A549 (cell line): ENCODE data around the gene SMIM28. TPM values are rescaled to one million over a fixed set of nuclear protein-coding genes. Genes with fewer than 3 reads are reported as not detected.
A peak's percentile ranks its signal among the peaks of the same experiment; 100 is the strongest.

Experiments
- ATAC-seq, 2 experiments: fragments of 200-7000 bp in 1 of 2; fragments of >200 bp in 1 of 2; cut with Nextera tagmentation in 1 of 2; cut with Tn5 transposase in 1 of 2; 3 replicates each; pipeline versions ENCODE4 v1.8.0 to v1.9.1; 2018 to 2020; ENCODE audit warnings: mild to moderate bottlenecking in 1 of 2, moderate library complexity in 1 of 2
- CTCF ChIA-PET: fragments of 300-600 bp; sonication (Branson Sonifier 250); formaldehyde crosslinking; extraction: SDS; loops from one replicate; lab custom pipeline; 2021; ENCODE audit warnings: antibody characterized with exemption, inconsistent platforms; lab: Yijun Ruan, JAX
- POLR2A ChIA-PET: fragments of 350-600 bp; formaldehyde crosslinking; extraction: SDS; loops from one replicate; lab custom pipeline; 2021; ENCODE audit warnings: antibody characterized with exemption, inconsistent platforms; lab: Yijun Ruan, JAX
- DNase-seq, 2 experiments: peaks; one replicate each; pipeline versions ENCODE4 v3.0.0 to v3.0.0-alpha.2; 2011 to 2016; ENCODE audit warnings: low read depth in 1 of 2, low spot score in 1 of 2
- FAIRE-seq: peaks from 2 replicates; lab custom pipeline; 2011; peaks lifted over from hg19 to GRCh38; lab: Jason Lieb, UNC
- H3K27ac ChIP-seq, 2 experiments: fragments of >200 bp; sonication (Bioruptor Twin); formaldehyde crosslinking; 3 replicates each; pipeline ENCODE4 v1.5.1; 2016 to 2017
- H3K4me1 ChIP-seq: fragments of >200 bp; sonication (Bioruptor Twin); formaldehyde crosslinking; 3 replicates; pipeline ENCODE4 v1.6.1; 2016
- H3K4me2 ChIP-seq: fragments of >200 bp; sonication (Bioruptor Twin); formaldehyde crosslinking; 3 replicates; pipeline ENCODE4 v1.6.1; 2016
- H3K4me3 ChIP-seq: fragments of >200 bp; sonication (Bioruptor Twin); formaldehyde crosslinking; 3 replicates; pipeline ENCODE4 v1.5.1; 2016
- H3K9me3 ChIP-seq: fragments of >200 bp; sonication (Bioruptor Twin); formaldehyde crosslinking; 3 replicates; pipeline ENCODE4 v1.6.1; 2016
- CEBPB ChIP-seq, 2 experiments: fragments of >200 bp in 1 of 2; sonication (Bioruptor Twin) in 1 of 2; formaldehyde crosslinking in 1 of 2; IDR thresholded peaks; 2 replicates each; pipeline ENCODE4 v1.6.1; 2012 to 2016
- CHD2 ChIP-seq: fragments of 150-350 bp; IDR thresholded peaks from 2 replicates; pipeline ENCODE4 v1.6.1; 2014; ENCODE audit warnings: low read length; ENCODE audit not compliant: partially characterized antibody
- CHD4 ChIP-seq: fragments of 200-600 bp; sonication (generic); IDR thresholded peaks from 2 replicates; pipeline ENCODE4 v1.6.1; 2016; ENCODE audit warnings: antibody characterized with exemption, mild to moderate bottlenecking, borderline replicate concordance
- EP300 ChIP-seq, 2 experiments: fragments of >200 bp; sonication (Bioruptor Twin); formaldehyde crosslinking; IDR thresholded peaks; 2 replicates in 1 of 2; 3 replicates in 1 of 2; pipeline ENCODE4 v1.6.1; 2016 to 2017
- ESRRA ChIP-seq: fragments of 150-350 bp; IDR thresholded peaks from 2 replicates; pipeline ENCODE4 v1.6.1; 2014; ENCODE audit warnings: mild to moderate bottlenecking, low read length, borderline replicate concordance
- FOSL2 ChIP-seq, 2 experiments: fragments of 450-650 bp in 1 of 2; fragments of >200 bp in 1 of 2; sonication (Bioruptor Twin) in 1 of 2; formaldehyde crosslinking; IDR thresholded peaks; 2 replicates each; pipeline versions ENCODE4 v1.5.0 to v1.6.1; 2016 to 2020; ENCODE audit warnings: mild to moderate bottlenecking in 1 of 2, moderate library complexity in 1 of 2
- GATA3 ChIP-seq: IDR thresholded peaks from 2 replicates; pipeline ENCODE4 v1.6.1; 2012; ENCODE audit warnings: borderline replicate concordance
- HOXB13 ChIP-seq: fragments of 250-450 bp; sonication (Bioruptor Pico); IDR thresholded peaks from 2 replicates; pipeline ENCODE4 v1.5.0; 2020; ENCODE audit warnings: low read depth, mild to moderate bottlenecking, moderate library complexity
- JUN ChIP-seq, 2 experiments: fragments of >200 bp; sonication (Bioruptor Twin); formaldehyde crosslinking; IDR thresholded peaks; 2 replicates in 1 of 2; 3 replicates in 1 of 2; pipeline ENCODE4 v1.6.1; 2016 to 2017
- JUNB ChIP-seq: fragments of >200 bp; sonication (Bioruptor Twin); formaldehyde crosslinking; IDR thresholded peaks from 2 replicates; pipeline ENCODE4 v1.6.1; 2016
- KDM5A ChIP-seq: fragments of 200-600 bp; sonication (generic); IDR thresholded peaks from 2 replicates; pipeline ENCODE4 v1.6.1; 2016; ENCODE audit warnings: antibody characterized with exemption, mild to moderate bottlenecking
- MAZ ChIP-seq: fragments of 150-350 bp; IDR thresholded peaks from 2 replicates; pipeline ENCODE4 v1.6.1; 2014; ENCODE audit warnings: antibody characterized with exemption, low read depth, low read length, borderline replicate concordance
- NFE2L2 ChIP-seq: fragments of 150-350 bp; conservative IDR thresholded peaks from 2 replicates; pipeline ENCODE4 v1.6.1; 2014; ENCODE audit warnings: low read length
- PHF8 ChIP-seq: fragments of 200-600 bp; sonication (generic); IDR thresholded peaks from 2 replicates; pipeline ENCODE4 v1.6.1; 2016; ENCODE audit warnings: low read depth, mild to moderate bottlenecking, antibody characterized with exemption, moderate library complexity, borderline replicate concordance
- POLR2A ChIP-seq: IDR thresholded peaks from 2 replicates; pipeline ENCODE4 v1.6.1; 2012; ENCODE audit warnings: mild to moderate bottlenecking, low read length
- RAD21 ChIP-seq, 2 experiments: fragments of >200 bp in 1 of 2; sonication (Bioruptor Twin) in 1 of 2; formaldehyde crosslinking in 1 of 2; IDR thresholded peaks in 1 of 2; conservative IDR thresholded peaks in 1 of 2; 2 replicates in 1 of 2; 3 replicates in 1 of 2; pipeline ENCODE4 v1.6.1; 2012 to 2018; ENCODE audit warnings: inconsistent platforms in 1 of 2
- RCOR1 ChIP-seq: fragments of 150-350 bp; IDR thresholded peaks from 2 replicates; pipeline ENCODE4 v1.6.1; 2014; ENCODE audit warnings: antibody characterized with exemption, low read length, low read depth
- SMC3 ChIP-seq: fragments of >200 bp; sonication (Bioruptor Twin); formaldehyde crosslinking; IDR thresholded peaks from 3 replicates; pipeline ENCODE4 v1.6.1; 2018; ENCODE audit warnings: inconsistent platforms
- TP53 ChIP-seq: fragments of 250-450 bp; sonication (Bioruptor Pico); IDR thresholded peaks from 2 replicates; pipeline ENCODE4 v1.5.0; 2021; ENCODE audit warnings: mild to moderate bottlenecking, moderate library complexity
- ZC3H11A ChIP-seq: fragments of 450-650 bp; IDR thresholded peaks from 2 replicates; pipeline ENCODE4 v1.6.1; 2014; ENCODE audit warnings: antibody characterized with exemption, mild to moderate bottlenecking
- ZFP36 ChIP-seq: fragments of 450-650 bp; IDR thresholded peaks from 2 replicates; pipeline ENCODE4 v1.6.1; 2014; ENCODE audit warnings: borderline replicate concordance; ENCODE audit not compliant: partially characterized antibody
- WGBS: methylation state at CpG from one replicate; pipeline ENCODE4 v1.1.6; 2017; ENCODE audit errors: missing lambda C conversion rate; 5-methylcytosine and 5-hydroxymethylcytosine counted together
- polyA plus RNA-seq, 4 experiments: library from polyadenylated mRNA; depleted of rRNA in 3 of 4; stranded (reverse); fragments of >200 nt; fragmentation: RNase III in 1 of 4; extraction: RNeasy Plus Mini Kit Qiagen cat#74134 plus additional on column Dnase treatment in 1 of 4; gene quantifications; 2 replicates in 3 of 4; 3 replicates in 1 of 4; pipeline ENCODE4 v1.2.3, GENCODE V29; 2011 to 2017
- TF ChIP-seq, protein P1 (sequence below): IDR thresholded peaks from 2 replicates; pipeline ENCODE4 v1.6.1; 2012
- TF ChIP-seq, protein P2 (sequence below): fragments of 450-650 bp; IDR thresholded peaks from 2 replicates; pipeline ENCODE4 v1.6.1; 2014; ENCODE audit warnings: antibody characterized with exemption
- TF ChIP-seq, protein P3 (sequence below): fragments of 250-450 bp; sonication (Bioruptor Pico); IDR thresholded peaks from 2 replicates; pipeline ENCODE4 v1.5.0; 2021; ENCODE audit warnings: mild to moderate bottlenecking, moderate library complexity, borderline replicate concordance
- TF ChIP-seq, protein P4 (sequence below): IDR thresholded peaks from 2 replicates; pipeline ENCODE4 v1.6.1; 2012; ENCODE audit warnings: low read depth, borderline replicate concordance

Gene SMIM28
- polyA plus RNA-seq, 2 of the 4 experiments (the other 2 are of a cell fraction) = not detected

DNA sequence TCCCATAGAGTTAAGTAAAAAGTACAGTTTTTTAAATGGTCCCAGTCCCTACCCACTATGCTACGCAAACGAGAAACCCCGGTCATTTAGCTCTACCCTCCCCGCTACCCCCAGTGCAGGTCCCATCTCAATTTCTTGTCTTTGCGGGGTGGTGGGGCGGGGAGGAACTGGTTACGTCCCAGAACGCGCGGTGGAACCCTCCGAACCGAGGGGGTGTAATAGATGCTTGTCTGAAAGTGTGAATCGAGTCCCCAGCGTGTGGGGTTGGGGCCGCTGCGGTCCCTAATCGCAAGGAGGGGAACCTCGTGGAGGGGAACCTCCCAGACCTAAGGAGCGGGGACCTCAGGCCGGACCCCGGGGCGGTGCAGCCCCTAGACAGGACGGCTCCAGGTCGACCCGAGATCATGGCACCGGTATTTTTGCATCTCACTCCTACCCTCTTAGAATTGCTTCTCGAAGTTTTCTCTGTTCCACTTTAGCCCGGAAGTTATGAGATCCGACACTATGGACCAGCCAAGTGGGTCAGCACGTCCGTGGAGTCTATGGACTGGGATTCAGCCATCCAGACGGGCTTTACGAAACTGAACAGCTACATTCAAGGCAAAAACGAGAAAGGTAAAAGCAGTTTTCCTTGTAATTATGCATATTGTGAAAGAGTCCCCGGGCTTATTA, 27.1 kb downstream of the SMIM28 start:
- ChIA-PET POLR2A (interaction anchor here (0.6 kb wide), 1 partner anchor 295 kb away, joined by 3 read pairs; no protein-coding TSS in a partner anchor), CTCF (interaction anchor here (0.8 to 3.3 kb wide), 15 partner anchors 10 to 289 kb away, joined by 3 to 19 read pairs (median 4); no protein-coding TSS in a partner anchor)
- H3K27ac ChIP-seq = peak overlapping the region; percentile 97

DNA sequence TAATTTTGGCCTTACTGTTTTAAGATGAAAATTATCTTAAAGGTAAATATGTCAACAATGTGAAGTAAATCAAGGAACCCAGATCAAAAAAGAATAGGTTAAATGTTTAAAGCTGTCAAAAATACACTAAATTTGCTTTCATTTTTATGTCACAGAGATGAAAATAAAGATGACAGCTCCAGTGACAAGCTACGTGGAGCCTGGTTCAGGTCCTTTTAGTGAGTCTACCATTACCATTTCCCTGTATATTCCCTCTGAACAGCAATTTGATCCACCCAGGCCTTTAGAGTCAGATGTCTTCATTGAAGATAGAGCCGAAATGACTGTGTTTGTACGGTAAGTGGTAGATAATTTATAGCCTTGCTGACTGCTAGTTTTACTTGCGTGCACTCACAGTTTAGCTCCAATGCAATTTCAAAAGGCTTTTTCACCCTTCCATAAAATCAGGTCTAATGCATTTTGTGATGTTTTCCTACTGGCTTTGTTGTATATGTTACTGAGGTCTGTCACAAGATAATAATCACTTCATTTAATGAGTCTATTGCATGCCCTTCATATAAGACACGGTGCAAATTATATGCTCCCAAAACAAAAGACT, 28.2 kb downstream of the SMIM28 start:
- H3K9me3 ChIP-seq = no peaks in the 10 kb centered on the region
- FAIRE-seq (no peak), ATAC-seq (no peak), DNase-seq (no peak)
- H3K4me1 ChIP-seq = peaks cover 18% of the 10 kb centered on the region
- H3K27ac ChIP-seq = no peak overlapping the region
- TF ChIP-seq KDM5A = no peak
- no peak for TF ChIP-seq ZC3H11A
- TF ChIP-seq SMC3 = no peak
- no peak for TF ChIP-seq RAD21 (conservative IDR thresholded peaks at IDR 0.05 in 1 of 2, IDR thresholded peaks at IDR 0.05 in 1 of 2)
- TF ChIP-seq FOSL2 (IDR thresholded peaks at IDR 0.05) = no peak
- TF ChIP-seq FOSL2 (CRISPR knock-in tag; IDR thresholded peaks at IDR 0.05) = no peak
- no peak for TF ChIP-seq ZFP36
- TF ChIP-seq GATA3 = no peak
- TF ChIP-seq, protein P1, sequence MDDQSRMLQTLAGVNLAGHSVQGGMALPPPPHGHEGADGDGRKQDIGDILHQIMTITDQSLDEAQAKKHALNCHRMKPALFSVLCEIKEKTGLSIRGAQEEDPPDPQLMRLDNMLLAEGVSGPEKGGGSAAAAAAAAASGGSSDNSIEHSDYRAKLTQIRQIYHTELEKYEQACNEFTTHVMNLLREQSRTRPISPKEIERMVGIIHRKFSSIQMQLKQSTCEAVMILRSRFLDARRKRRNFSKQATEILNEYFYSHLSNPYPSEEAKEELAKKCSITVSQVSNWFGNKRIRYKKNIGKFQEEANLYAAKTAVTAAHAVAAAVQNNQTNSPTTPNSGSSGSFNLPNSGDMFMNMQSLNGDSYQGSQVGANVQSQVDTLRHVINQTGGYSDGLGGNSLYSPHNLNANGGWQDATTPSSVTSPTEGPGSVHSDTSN = no peak
- TF ChIP-seq HOXB13 (CRISPR knock-in tag) = no peak
- no peak for TF ChIP-seq POLR2A
- no peak for TF ChIP-seq CHD2
- no peak for TF ChIP-seq JUNB
- TF ChIP-seq, protein P2, sequence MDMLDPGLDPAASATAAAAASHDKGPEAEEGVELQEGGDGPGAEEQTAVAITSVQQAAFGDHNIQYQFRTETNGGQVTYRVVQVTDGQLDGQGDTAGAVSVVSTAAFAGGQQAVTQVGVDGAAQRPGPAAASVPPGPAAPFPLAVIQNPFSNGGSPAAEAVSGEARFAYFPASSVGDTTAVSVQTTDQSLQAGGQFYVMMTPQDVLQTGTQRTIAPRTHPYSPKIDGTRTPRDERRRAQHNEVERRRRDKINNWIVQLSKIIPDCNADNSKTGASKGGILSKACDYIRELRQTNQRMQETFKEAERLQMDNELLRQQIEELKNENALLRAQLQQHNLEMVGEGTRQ = no peak
- no peak for TF ChIP-seq EP300 (IDR thresholded peaks at IDR 0.05)
- TF ChIP-seq RCOR1 = no peak
- H3K4me2 ChIP-seq = no peak overlapping the region; the same call in 2 of the 3 replicates
- ChIA-PET CTCF (interaction anchor here (0.6 to 3.3 kb wide), 4 partner anchors 8 to 290 kb away, joined by 3 to 19 read pairs (median 4); no protein-coding TSS in a partner anchor), POLR2A (no interaction called here)
- H3K4me3 ChIP-seq = no peak overlapping the region
- 88% methylated on average over 5 of the region's 5 CpGs for WGBS

More for the DNA sequence above, 27.1 kb downstream of the SMIM28 start:
- FAIRE-seq (no peak), ATAC-seq (peak; percentile 6 to 9; a peak in 3 of 6 replicates), DNase-seq (peak in 1 of 2 experiments; percentile 25)
- Histone ChIP-seq H3K9me3 (no peaks in the 10 kb centered on the region), H3K4me3 (peak overlapping the region; percentile 70), H3K4me2 (peak overlapping the region; percentile 71), H3K4me1 (peaks cover 7% of the 10 kb centered on the region; the same call in 2 of the 3 replicates)
- 20% methylated on average over 25 of the region's 35 CpGs for WGBS
- TF ChIP-seq PHF8 = 0 out of 2 replicates have a peak, but pooled peaks have one; percentile 8
- no peak for TF ChIP-seq MAZ
- TF ChIP-seq, protein P3, sequence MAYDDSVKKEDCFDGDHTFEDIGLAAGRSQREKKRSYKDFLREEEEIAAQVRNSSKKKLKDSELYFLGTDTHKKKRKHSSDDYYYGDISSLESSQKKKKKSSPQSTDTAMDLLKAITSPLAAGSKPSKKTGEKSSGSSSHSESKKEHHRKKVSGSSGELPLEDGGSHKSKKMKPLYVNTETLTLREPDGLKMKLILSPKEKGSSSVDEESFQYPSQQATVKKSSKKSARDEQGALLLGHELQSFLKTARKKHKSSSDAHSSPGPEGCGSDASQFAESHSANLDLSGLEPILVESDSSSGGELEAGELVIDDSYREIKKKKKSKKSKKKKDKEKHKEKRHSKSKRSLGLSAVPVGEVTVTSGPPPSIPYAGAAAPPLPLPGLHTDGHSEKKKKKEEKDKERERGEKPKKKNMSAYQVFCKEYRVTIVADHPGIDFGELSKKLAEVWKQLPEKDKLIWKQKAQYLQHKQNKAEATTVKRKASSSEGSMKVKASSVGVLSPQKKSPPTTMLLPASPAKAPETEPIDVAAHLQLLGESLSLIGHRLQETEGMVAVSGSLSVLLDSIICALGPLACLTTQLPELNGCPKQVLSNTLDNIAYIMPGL = no peak

DNA sequence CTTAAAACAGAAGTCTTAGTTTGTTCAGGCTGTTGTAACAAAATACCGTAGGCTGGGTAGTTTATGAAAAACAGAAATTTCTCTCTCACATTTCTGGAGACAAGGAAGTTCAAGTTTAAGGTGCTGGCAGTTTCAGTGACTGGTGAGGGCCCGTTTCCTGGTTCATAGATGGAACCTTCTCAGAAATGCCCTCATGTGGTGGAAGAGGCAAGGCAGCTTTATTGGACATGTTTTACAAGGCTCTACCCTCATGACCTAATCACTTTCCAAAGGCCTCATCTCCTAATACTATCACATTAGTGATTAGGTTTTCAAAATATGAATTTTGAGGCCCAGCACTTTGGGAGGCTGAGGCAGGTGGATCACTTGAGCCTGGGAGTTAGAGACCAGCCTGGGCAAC, 28.7 kb downstream of the SMIM28 start:
- ChIA-PET POLR2A (no interaction called here), CTCF (no interaction called here)
- no peak for ATAC-seq
- Histone ChIP-seq H3K4me2 (no peak overlapping the region), H3K4me3 (no peak overlapping the region), H3K4me1 (peaks cover 24% of the 10 kb centered on the region), H3K27ac (no peak overlapping the region), H3K9me3 (no peaks in the 10 kb centered on the region)
- peak in 1 of 2 experiments; percentile 23 for DNase-seq
- TF ChIP-seq, protein P4, sequence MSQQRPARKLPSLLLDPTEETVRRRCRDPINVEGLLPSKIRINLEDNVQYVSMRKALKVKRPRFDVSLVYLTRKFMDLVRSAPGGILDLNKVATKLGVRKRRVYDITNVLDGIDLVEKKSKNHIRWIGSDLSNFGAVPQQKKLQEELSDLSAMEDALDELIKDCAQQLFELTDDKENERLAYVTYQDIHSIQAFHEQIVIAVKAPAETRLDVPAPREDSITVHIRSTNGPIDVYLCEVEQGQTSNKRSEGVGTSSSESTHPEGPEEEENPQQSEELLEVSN = no peak
- TF ChIP-seq CHD4 (no peak), GATA3 (no peak), ESRRA (no peak), KDM5A (no peak), CEBPB (IDR thresholded peaks at IDR 0.05) (no peak), TP53 (no peak), POLR2A (no peak), JUN (IDR thresholded peaks at IDR 0.05) (no peak), NFE2L2 (no peak)
- 83% methylated on average over 2 of the region's 2 CpGs for WGBS
- FAIRE-seq = no peak
